Kidney (tissue), 14 donors: Measurements from ENCODE around the gene RPS6KA3. TPM values are rescaled to one million over a fixed set of nuclear protein-coding genes. Genes with fewer than 3 reads are reported as not detected.

Source experiments
- DNase-seq, 5 donors: peaks; one replicate each; pipeline ENCODE4 v3.0.0-alpha.2; 2013 to 2020
- FAIRE-seq: peaks from 2 replicates; lab custom pipeline; 2012; peaks lifted over from hg19 to GRCh38; lab: Jason Lieb, UNC
- H3K27ac ChIP-seq, 2 donors: one replicate each; pipeline ENCODE4 v1.7.0; 2013; ENCODE audit warnings: low read depth in 2 of 2, low read length in 2 of 2, inconsistent platforms in 1 of 2
- H3K27me3 ChIP-seq: one replicate; pipeline ENCODE4 v1.7.1; 2013; ENCODE audit warnings: low read length, inconsistent platforms; ENCODE audit not compliant: control insufficient read depth, insufficient read depth
- H3K36me3 ChIP-seq, 3 donors: one replicate each; pipeline versions ENCODE4 v1.7.0 to v1.7.1; 2013; ENCODE audit warnings: low read length in 3 of 3, control low read depth in 1 of 3, inconsistent platforms in 1 of 3; ENCODE audit not compliant: insufficient read depth in 3 of 3, control insufficient read depth in 2 of 3
- H3K4me1 ChIP-seq, 3 donors: one replicate each; pipeline versions ENCODE4 v1.7.0 to v1.7.1; 2013; ENCODE audit warnings: low read length in 3 of 3, inconsistent platforms in 1 of 3, low read depth in 1 of 3; ENCODE audit not compliant: control insufficient read depth in 2 of 3, insufficient read depth in 2 of 3
- H3K4me3 ChIP-seq, 3 donors: one replicate each; pipeline versions ENCODE4 v1.7.0 to v1.8.1; 2013; ENCODE audit warnings: low read length in 3 of 3, control low read depth in 1 of 3, inconsistent platforms in 1 of 3
- H3K9ac ChIP-seq, 3 donors: one replicate each; pipeline versions ENCODE4 v1.7.0 to v1.7.1; 2013; ENCODE audit warnings: low read length in 3 of 3, control low read depth in 1 of 3, inconsistent platforms in 1 of 3
- H3K9me3 ChIP-seq, 3 donors: one replicate each; pipeline versions ENCODE4 v1.7.0 to v1.7.1; 2013; ENCODE audit warnings: low read length in 3 of 3, control low read depth in 1 of 3, inconsistent platforms in 1 of 3; ENCODE audit not compliant: control insufficient read depth in 2 of 3, insufficient read depth in 1 of 3
- intact Hi-C: fragments of 100-400 bp; cut with DNase I; formaldehyde crosslinking; loops from one replicate; pipeline ENCODE4 v1.11.1; 2022
- polyA plus RNA-seq: library from polyadenylated mRNA; stranded (reverse); fragments of 350-450 nt; fragmentation: Illumina TruSeq; extraction: RNeasy Lipid Tissue Mini Kit (QIAGEN cat#74804); gene quantifications from one replicate; pipeline ENCODE4 v1.2.3, GENCODE V29; 2014; ENCODE audit warnings: low read depth, low replicate concordance; ENCODE audit not compliant: insufficient read depth
- total RNA-seq: library from RNA; stranded (reverse); fragmentation: NEBNext Ultra II Directional; extraction: Animal tissue kit (Norgen Biotek cat#: 25700); gene quantifications from one replicate; pipeline ENCODE4 v1.2.1, GENCODE V29; 2021
- TF ChIP-seq, protein P1 (sequence below): IDR thresholded peaks from 3 replicates; pipeline ENCODE4 v1.5.1; 2012; ENCODE audit warnings: mild to moderate bottlenecking, moderate library complexity, borderline replicate concordance; ENCODE audit not compliant: insufficient read depth; ENCODE audit errors: extremely low read depth
- donor health status: control.
- donor health status: control.
- donor health status: control.
- donor health status: control.
- donor health status: control.
- donor health status: DM: yes; HTN: yes; CAD: no.
- donor health status: Normal renal cell carcinoma (clear cell type).

The RPS6KA3 gene
- total and polyA plus RNA-seq, 2 donors from 2014 or later = 9.9 to 42.8 TPM

GRCh38 chrX:20300822-20301221 lies 34.1 kb upstream of the RPS6KA3 start:
- no peaks in the 10 kb centered on the region for H3K36me3 ChIP-seq
- intact Hi-C loops = no loop called here
- H3K9me3 ChIP-seq = no peaks in the 10 kb centered on the region
- H3K27me3 ChIP-seq = peaks cover 5% of the 10 kb centered on the region
- TF ChIP-seq, protein P1, sequence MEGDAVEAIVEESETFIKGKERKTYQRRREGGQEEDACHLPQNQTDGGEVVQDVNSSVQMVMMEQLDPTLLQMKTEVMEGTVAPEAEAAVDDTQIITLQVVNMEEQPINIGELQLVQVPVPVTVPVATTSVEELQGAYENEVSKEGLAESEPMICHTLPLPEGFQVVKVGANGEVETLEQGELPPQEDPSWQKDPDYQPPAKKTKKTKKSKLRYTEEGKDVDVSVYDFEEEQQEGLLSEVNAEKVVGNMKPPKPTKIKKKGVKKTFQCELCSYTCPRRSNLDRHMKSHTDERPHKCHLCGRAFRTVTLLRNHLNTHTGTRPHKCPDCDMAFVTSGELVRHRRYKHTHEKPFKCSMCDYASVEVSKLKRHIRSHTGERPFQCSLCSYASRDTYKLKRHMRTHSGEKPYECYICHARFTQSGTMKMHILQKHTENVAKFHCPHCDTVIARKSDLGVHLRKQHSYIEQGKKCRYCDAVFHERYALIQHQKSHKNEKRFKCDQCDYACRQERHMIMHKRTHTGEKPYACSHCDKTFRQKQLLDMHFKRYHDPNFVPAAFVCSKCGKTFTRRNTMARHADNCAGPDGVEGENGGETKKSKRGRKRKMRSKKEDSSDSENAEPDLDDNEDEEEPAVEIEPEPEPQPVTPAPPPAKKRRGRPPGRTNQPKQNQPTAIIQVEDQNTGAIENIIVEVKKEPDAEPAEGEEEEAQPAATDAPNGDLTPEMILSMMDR = no peak
- H3K4me1 ChIP-seq = no peaks in the 10 kb centered on the region
- H3K9ac ChIP-seq = no peak overlapping the region
- H3K4me3 ChIP-seq = no peak overlapping the region
- FAIRE-seq (no peak), DNase-seq (peak in 3 of 5 donors; percentile 3 to 16 (median 9))
- H3K27ac ChIP-seq = no peak overlapping the region

- Histone ChIP-seq H3K4me3 (no peak overlapping the region), H3K36me3 (no peaks in the 10 kb centered on the region), H3K4me1 (no peaks in the 10 kb centered on the region), H3K27ac (no peak overlapping the region), H3K27me3 (no peaks in the 10 kb centered on the region), H3K9ac (no peak overlapping the region), H3K9me3 (no peaks in the 10 kb centered on the region)
- DNase-seq (no peak), FAIRE-seq (no peak)
- intact Hi-C loops = no loop called here
- TF ChIP-seq, protein P1 = no peak
Observed at GRCh38 chrX:20294957-20295356, 28.2 kb upstream of the RPS6KA3 start.

GRCh38 chrX:20294284-20294683 lies 27.6 kb upstream of the RPS6KA3 start:
- Histone ChIP-seq H3K9ac (no peak overlapping the region), H3K4me3 (no peak overlapping the region), H3K4me1 (no peaks in the 10 kb centered on the region), H3K27ac (no peak overlapping the region), H3K27me3 (no peaks in the 10 kb centered on the region), H3K36me3 (no peaks in the 10 kb centered on the region), H3K9me3 (no peaks in the 10 kb centered on the region)
- TF ChIP-seq, protein P1 = no peak
- FAIRE-seq (no peak), DNase-seq (no peak)
- intact Hi-C loops = no loop called here

GRCh38 chrX:20285511-20285910 lies 18.8 kb upstream of the RPS6KA3 start:
- Histone ChIP-seq H3K36me3 (no peaks in the 10 kb centered on the region), H3K4me3 (no peak overlapping the region), H3K27me3 (peaks cover 3% of the 10 kb centered on the region), H3K4me1 (no peaks in the 10 kb centered on the region), H3K27ac (no peak overlapping the region), H3K9me3 (no peaks in the 10 kb centered on the region), H3K9ac (no peak overlapping the region)
- FAIRE-seq (peak; percentile 89), DNase-seq (no peak)
- intact Hi-C loops = no loop called here
- TF ChIP-seq, protein P1 = no peak
